ENCODE results near the gene MRPS15. TPM values are rescaled to one million over a fixed set of nuclear protein-coding genes. Genes with fewer than 3 reads are reported as not detected.
"Not testable (repeated sequence)": the region's sequence is repeated elsewhere in the genome, so short reads cannot be mapped to it uniquely, and the experiment has no call there.

Gene MRPS15
- polyA plus RNA-seq, 3 donors: 36.2 to 68.1 (median 66.4) TPM

DNA sequence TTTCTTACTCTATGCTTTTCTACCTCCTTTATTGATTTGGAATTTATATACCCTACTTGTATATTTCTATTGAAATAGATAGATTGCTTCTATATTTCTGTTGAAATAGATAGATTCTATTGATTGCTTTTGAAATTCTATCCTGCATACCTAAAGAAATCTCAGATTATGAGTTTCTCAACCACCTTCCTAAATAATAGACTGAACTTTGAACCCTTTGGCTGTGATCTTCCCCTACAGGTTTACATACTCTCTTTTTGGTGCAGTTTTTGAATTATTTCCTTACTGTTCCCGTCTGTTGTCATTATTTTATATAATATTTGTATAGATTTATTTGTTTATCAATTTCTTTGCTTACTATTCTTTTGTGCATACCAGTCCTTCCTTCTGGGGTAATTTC is 39.0 kb upstream of the MRPS15 start:
- H3K4me3 Mint-ChIP-seq: no peak overlapping the region
- Histone ChIP-seq H3K4me2 (replicated peaks; ENCODE audit: extremely low read depth, low read length, poor library complexity, severe bottlenecking) (no peak overlapping the region), H3K27ac (ENCODE audit: low read depth in 1 of 2, low read length in 2 of 2) (no peak overlapping the region), H3K9me3 (replicated peaks in 1 of 2; ENCODE audit: control insufficient read depth in 1 of 2, insufficient read depth in 1 of 2, low read length in 2 of 2) (no peaks in the 10 kb centered on the region), H3K4me1 (ENCODE audit: control insufficient read depth in 1 of 2, insufficient read depth in 2 of 2, low read length in 2 of 2) (no peaks in the 10 kb centered on the region), H2AFZ (ENCODE audit: insufficient read depth, low read depth, low read length, poor library complexity, severe bottlenecking) (no peak overlapping the region), H3K4me3 (replicated peaks in 1 of 3; ENCODE audit: low read depth in 2 of 3, low read length in 3 of 3) (no peak overlapping the region), H3K36me3 (replicated peaks in 1 of 2; ENCODE audit: control insufficient read depth in 1 of 2, insufficient read depth in 2 of 2, low read length in 2 of 2) (no peaks in the 10 kb centered on the region), H3K27me3 (ENCODE audit: control insufficient read depth in 2 of 2, insufficient read depth in 2 of 2, low read length in 2 of 2) (no peaks in the 10 kb centered on the region), H3K79me2 (ENCODE audit: insufficient read depth, low read length) (no peaks in the 10 kb centered on the region), H3K9ac (ENCODE audit: insufficient read depth, low read length, poor library complexity, severe bottlenecking) (no peak overlapping the region), H4K20me1 (ENCODE audit: insufficient read depth, low read length) (no peaks in the 10 kb centered on the region)
- intact Hi-C loops (cut with micrococcal nuclease): no loop called here
- no CpG with 5 or more reads among the region's 1 CpG for WGBS (ENCODE audit: insufficient coverage)
- H3K27ac Mint-ChIP-seq: no peak overlapping the region
- no peak for DNase-seq
- peaks cover 0 to 3% (median 0%) of the 10 kb centered on the region in 7 donors for H3K9me3 Mint-ChIP-seq
- H3K4me1 Mint-ChIP-seq: peaks cover 4% of the 10 kb centered on the region
- H3K27me3 Mint-ChIP-seq (ENCODE audit: low read depth in 3 of 3): peaks cover 3 to 7% (median 3%) of the 10 kb centered on the region in 3 donors
- no peaks in the 10 kb centered on the region for H3K36me3 Mint-ChIP-seq
- no peak for TF ChIP-seq CTCF (IDR thresholded peaks at IDR 0.05)

DNA sequence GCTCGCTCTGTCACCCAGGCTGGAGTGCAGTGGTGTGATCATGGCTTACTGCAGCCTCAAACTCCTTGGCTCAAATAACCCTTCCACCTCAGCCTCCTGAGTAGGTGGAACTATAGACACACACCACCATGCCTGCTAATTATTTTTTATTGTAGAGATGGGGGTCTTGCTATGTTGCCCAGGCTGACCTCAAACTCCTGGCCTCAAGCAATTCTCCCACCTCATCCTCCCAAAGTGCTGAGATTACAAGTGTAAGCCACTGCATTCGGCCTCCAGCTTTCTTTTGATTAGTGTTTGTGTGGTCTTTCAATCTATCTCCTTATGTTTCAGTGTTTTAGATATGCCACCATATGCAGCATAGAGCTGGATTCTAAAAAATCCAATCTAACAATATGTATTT is 38.4 kb upstream of the MRPS15 start:
- H3K27ac ChIP-seq (ENCODE audit: low read depth in 1 of 2, low read length in 2 of 2): no peak overlapping the region
- no peaks in the 10 kb centered on the region for H3K27me3 ChIP-seq (ENCODE audit: control insufficient read depth in 2 of 2, insufficient read depth in 2 of 2, low read length in 2 of 2)
- Mint-ChIP-seq H3K9me3 (peaks cover 0 to 3% (median 0%) of the 10 kb centered on the region in 7 donors), H3K27me3 (ENCODE audit: low read depth in 3 of 3) (peaks cover 3 to 6% (median 3%) of the 10 kb centered on the region in 3 donors), H3K27ac (no peak overlapping the region), H3K4me1 (peaks cover 4% of the 10 kb centered on the region), H3K4me3 (no peak overlapping the region), H3K36me3 (no peaks in the 10 kb centered on the region)
- no peak for TF ChIP-seq CTCF (IDR thresholded peaks at IDR 0.05)
- no peak overlapping the region for H3K4me2 ChIP-seq (replicated peaks; ENCODE audit: extremely low read depth, low read length, poor library complexity, severe bottlenecking)
- no peaks in the 10 kb centered on the region for H3K4me1 ChIP-seq (ENCODE audit: control insufficient read depth in 1 of 2, insufficient read depth in 2 of 2, low read length in 2 of 2)
- no peak for DNase-seq
- no peaks in the 10 kb centered on the region for H4K20me1 ChIP-seq (ENCODE audit: insufficient read depth, low read length)
- H3K9me3 ChIP-seq (replicated peaks in 1 of 2; ENCODE audit: control insufficient read depth in 1 of 2, insufficient read depth in 1 of 2, low read length in 2 of 2): no peaks in the 10 kb centered on the region
- WGBS (ENCODE audit: insufficient coverage): no CpG with 5 or more reads among the region's 2 CpGs
- intact Hi-C loops (cut with micrococcal nuclease): no loop called here
- no peak overlapping the region for H2AFZ ChIP-seq (ENCODE audit: insufficient read depth, low read depth, low read length, poor library complexity, severe bottlenecking)
- H3K9ac ChIP-seq (ENCODE audit: insufficient read depth, low read length, poor library complexity, severe bottlenecking): no peak overlapping the region
- H3K36me3 ChIP-seq (replicated peaks in 1 of 2; ENCODE audit: control insufficient read depth in 1 of 2, insufficient read depth in 2 of 2, low read length in 2 of 2): no peaks in the 10 kb centered on the region
- H3K4me3 ChIP-seq (replicated peaks in 1 of 3; ENCODE audit: low read depth in 2 of 3, low read length in 3 of 3): no peak overlapping the region
- H3K79me2 ChIP-seq (ENCODE audit: insufficient read depth, low read length): no peaks in the 10 kb centered on the region

DNA sequence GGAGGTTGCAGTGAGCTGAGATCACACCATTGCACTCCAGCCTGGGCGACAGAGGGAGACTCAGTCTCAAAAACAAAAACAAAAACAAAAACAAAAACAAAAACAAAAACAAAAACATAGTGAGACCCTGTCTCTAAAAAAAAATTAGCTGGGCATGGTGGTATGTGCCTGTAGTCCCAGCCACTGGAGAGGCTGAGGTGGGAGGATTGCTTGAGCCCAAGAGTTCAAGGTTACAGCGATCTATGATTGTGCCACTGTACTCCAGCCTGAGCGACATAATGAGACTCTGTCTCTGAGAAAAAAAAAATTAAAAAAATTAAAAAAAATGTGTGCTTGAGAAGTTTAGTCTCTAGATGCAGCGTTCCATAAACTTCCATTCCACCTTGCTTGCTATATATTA is 37.7 kb upstream of the MRPS15 start:
- H3K4me2 ChIP-seq (replicated peaks; ENCODE audit: extremely low read depth, low read length, poor library complexity, severe bottlenecking); H3K79me2 ChIP-seq (ENCODE audit: insufficient read depth, low read length); H3K9ac ChIP-seq (ENCODE audit: insufficient read depth, low read length, poor library complexity, severe bottlenecking); H3K27me3 Mint-ChIP-seq (ENCODE audit: low read depth in 3 of 3); H3K4me3 Mint-ChIP-seq; DNase-seq; H3K4me3 ChIP-seq (replicated peaks in 1 of 3; ENCODE audit: low read depth in 2 of 3, low read length in 3 of 3); H4K20me1 ChIP-seq (ENCODE audit: insufficient read depth, low read length); H3K36me3 Mint-ChIP-seq; H3K27me3 ChIP-seq (ENCODE audit: control insufficient read depth in 2 of 2, insufficient read depth in 2 of 2, low read length in 2 of 2); intact Hi-C loops (cut with micrococcal nuclease); H3K27ac ChIP-seq (ENCODE audit: low read depth in 1 of 2, low read length in 2 of 2); H3K36me3 ChIP-seq (replicated peaks in 1 of 2; ENCODE audit: control insufficient read depth in 1 of 2, insufficient read depth in 2 of 2, low read length in 2 of 2); H3K9me3 ChIP-seq (replicated peaks in 1 of 2; ENCODE audit: control insufficient read depth in 1 of 2, insufficient read depth in 1 of 2, low read length in 2 of 2); H3K9me3 Mint-ChIP-seq; H2AFZ ChIP-seq (ENCODE audit: insufficient read depth, low read depth, low read length, poor library complexity, severe bottlenecking); H3K4me1 ChIP-seq (ENCODE audit: control insufficient read depth in 1 of 2, insufficient read depth in 2 of 2, low read length in 2 of 2); H3K4me1 Mint-ChIP-seq: not testable (repeated sequence)
- H3K27ac Mint-ChIP-seq: peak overlapping the region in 2 of 7 donors; percentile 15 to 53
- WGBS (ENCODE audit: insufficient coverage): no CpG with 5 or more reads among the region's 4 CpGs

Measured in CD14-positive monocyte (primary cell).